Measurements from ENCODE around the gene ATP8A2. TPM values are rescaled to one million over a fixed set of nuclear protein-coding genes. Genes with fewer than 3 reads are reported as not detected.

ATP8A2 gene
- total RNA-seq, 1 experiment from 2014 or later: not detected

- H3K4me1 ChIP-seq (ENCODE audit: control insufficient read depth, insufficient read depth, low read length): no peaks in the 10 kb centered on the region
- TF ChIP-seq CTCF (IDR thresholded peaks at IDR 0.05): no peak
- TF ChIP-seq SIN3A (IDR thresholded peaks at IDR 0.05; ENCODE audit: borderline replicate concordance, insufficient read depth, low read depth, low read length): no peak
- TF ChIP-seq TCF7L2 (IDR thresholded peaks at IDR 0.05; ENCODE audit: low read depth, low read length): no peak
- TF ChIP-seq POLR2AphosphoS5 (IDR thresholded peaks at IDR 0.05; ENCODE audit: low read depth, low read length): no peak
- no peak for TF ChIP-seq REST (IDR thresholded peaks at IDR 0.05; ENCODE audit: insufficient read depth in 1 of 2, low read depth in 2 of 2, low read length in 1 of 2)
- DNase-seq (ENCODE audit: low read depth, low spot score) (no peak), ATAC-seq (no peak)
- ChIA-PET POLR2A (no interaction called here), CTCF (no interaction called here)
- no peaks in the 10 kb centered on the region for H3K27me3 ChIP-seq (ENCODE audit: control insufficient read depth, insufficient read depth, low read length)
- no peak overlapping the region for H3K27ac ChIP-seq (ENCODE audit: low read length)
- no TSS peak for BruUV-seq (replicated peaks)
- intact Hi-C loops (cut with micrococcal nuclease; ENCODE audit: unreplicated experiment): no loop called here
- in situ Hi-C loops (cut with HindIII; ENCODE audit: low pct_unique_long_range_greater_than_20kb, low sequenced_read_pairs): no loop called here
- H3K4me3 ChIP-seq (ENCODE audit: low read depth in 2 of 2, low read length in 2 of 2): no peak overlapping the region
- no peaks in the 10 kb centered on the region for H3K9me3 ChIP-seq (ENCODE audit: control insufficient read depth, insufficient read depth, low read depth, low read length)
- no peaks in the 10 kb centered on the region for H3K36me3 ChIP-seq (ENCODE audit: control insufficient read depth, insufficient read depth, low read length)
Measured at GRCh38 chr13:25982907-25983306, 611.1 kb downstream of the ATP8A2 start.

- Histone ChIP-seq H3K27ac (ENCODE audit: low read length) (no peak overlapping the region), H3K4me1 (ENCODE audit: control insufficient read depth, insufficient read depth, low read length) (no peaks in the 10 kb centered on the region), H3K4me3 (ENCODE audit: low read depth in 2 of 2, low read length in 2 of 2) (no peak overlapping the region), H3K9me3 (ENCODE audit: control insufficient read depth, insufficient read depth, low read depth, low read length) (no peaks in the 10 kb centered on the region), H3K27me3 (ENCODE audit: control insufficient read depth, insufficient read depth, low read length) (no peaks in the 10 kb centered on the region), H3K36me3 (ENCODE audit: control insufficient read depth, insufficient read depth, low read length) (no peaks in the 10 kb centered on the region)
- ATAC-seq: no peak
- in situ Hi-C loops (cut with HindIII; ENCODE audit: low pct_unique_long_range_greater_than_20kb, low sequenced_read_pairs): no loop called here
- POLR2A ChIA-PET: no interaction called here
- no peak for DNase-seq (ENCODE audit: low read depth, low spot score)
- TF ChIP-seq SIN3A (IDR thresholded peaks at IDR 0.05; ENCODE audit: borderline replicate concordance, insufficient read depth, low read depth, low read length) (no peak), REST (IDR thresholded peaks at IDR 0.05; ENCODE audit: insufficient read depth in 1 of 2, low read depth in 2 of 2, low read length in 1 of 2) (no peak), POLR2AphosphoS5 (IDR thresholded peaks at IDR 0.05; ENCODE audit: low read depth, low read length) (no peak), CTCF (IDR thresholded peaks at IDR 0.05) (no peak), TCF7L2 (IDR thresholded peaks at IDR 0.05; ENCODE audit: low read depth, low read length) (no peak)
- CTCF ChIA-PET: no interaction called here
- no TSS peak for BruUV-seq (replicated peaks)
- intact Hi-C loops (cut with micrococcal nuclease; ENCODE audit: unreplicated experiment): no loop called here
Measured at GRCh38 chr13:25987987-25988386, 616.2 kb downstream of the ATP8A2 start.

All from Panc1 (cell line).